Hepatocyte (in vitro differentiated cells): ENCODE measurements around the gene NECTIN3. TPM values are rescaled to one million over a fixed set of nuclear protein-coding genes. Genes with fewer than 3 reads are reported as not detected.

Source experiments
- DNase-seq: peaks from one replicate; pipeline ENCODE4 v3.0.0-alpha.2; 2016; ENCODE audit warnings: low spot score
- H2AFZ ChIP-seq: fragments of 200-600 bp; sonication (generic); 2 replicates; pipeline ENCODE4 v1.6.0; 2016; ENCODE audit warnings: antibody characterized with exemption, mild to moderate bottlenecking
- H3K27ac ChIP-seq: fragments of 200-600 bp; sonication (generic); 2 replicates; pipeline ENCODE4 v1.5.1; 2016; ENCODE audit warnings: mild to moderate bottlenecking
- H3K27me3 ChIP-seq: fragments of 200-600 bp; sonication (generic); 2 replicates; pipeline ENCODE4 v1.6.1; 2016
- H3K36me3 ChIP-seq: fragments of 200-600 bp; sonication (generic); replicated peaks from 2 replicates; pipeline ENCODE4 v1.5.1; 2016; ENCODE audit warnings: low read depth; ENCODE audit not compliant: insufficient read depth
- H3K4me1 ChIP-seq: fragments of 200-600 bp; sonication (generic); 2 replicates; pipeline ENCODE4 v1.5.1; 2016; ENCODE audit warnings: mild to moderate bottlenecking, moderate library complexity; ENCODE audit not compliant: insufficient read depth
- H3K4me2 ChIP-seq: fragments of 200-600 bp; sonication (generic); 2 replicates; pipeline ENCODE4 v1.6.0; 2016
- H3K4me3 ChIP-seq: fragments of 200-600 bp; sonication (generic); 2 replicates; pipeline ENCODE4 v1.5.1; 2016; ENCODE audit warnings: mild to moderate bottlenecking
- H3K79me2 ChIP-seq: fragments of 200-600 bp; sonication (generic); 2 replicates; pipeline ENCODE4 v1.6.0; 2017; ENCODE audit warnings: mild to moderate bottlenecking
- H3K9me2 ChIP-seq: fragments of 200-600 bp; sonication (generic); replicated peaks from 2 replicates; pipeline ENCODE4 v1.6.0; 2017; ENCODE audit warnings: mild to moderate bottlenecking; ENCODE audit not compliant: insufficient read depth
- H3K9me3 ChIP-seq: fragments of 200-600 bp; sonication (generic); 2 replicates; pipeline ENCODE4 v1.5.1; 2016; ENCODE audit warnings: low read depth, mild to moderate bottlenecking
- H4K20me1 ChIP-seq: fragments of 200-600 bp; sonication (generic); 2 replicates; pipeline ENCODE4 v1.6.0; 2016; ENCODE audit warnings: mild to moderate bottlenecking; ENCODE audit not compliant: insufficient read depth, poor library complexity, severe bottlenecking
- EZH2 ChIP-seq: fragments of 200-600 bp; sonication (generic); IDR thresholded peaks from 2 replicates; pipeline ENCODE4 v1.6.1; 2016; ENCODE audit warnings: antibody characterized with exemption, mild to moderate bottlenecking, borderline replicate concordance
- EZH2phosphoT487 ChIP-seq: fragments of 200-600 bp; sonication (generic); IDR thresholded peaks from one replicate; pipeline ENCODE4 v1.6.1; 2018; ENCODE audit warnings: antibody characterized with exemption, mild to moderate bottlenecking, low read depth, moderate library complexity; ENCODE audit not compliant: unreplicated experiment, severe bottlenecking
- WGBS: methylation state at CpG from one replicate; pipeline ENCODE4 v1.1.6; 2016; ENCODE audit warnings: low lambda C conversion rate; ENCODE audit errors: missing lambda C conversion rate; 5-methylcytosine and 5-hydroxymethylcytosine counted together
- polyA plus RNA-seq: library from polyadenylated mRNA; unstranded; fragments of >200 nt; fragmentation: Nextera tagmentation; extraction: Ambion mirVana; gene quantifications from 2 replicates; pipeline ENCODE4 v1.2.1, GENCODE V29; 2016
- total RNA-seq: library from RNA; depleted of rRNA; stranded (reverse); fragments of >200 nt; gene quantifications from 2 replicates; pipeline ENCODE4 v1.2.3, GENCODE V29; 2014
- TF ChIP-seq, protein P1 (sequence below): fragments of 200-600 bp; sonication (generic); IDR thresholded peaks from 2 replicates; pipeline ENCODE4 v1.5.1; 2016; ENCODE audit warnings: antibody characterized with exemption, mild to moderate bottlenecking; ENCODE audit not compliant: poor library complexity

Gene NECTIN3
- total and polyA plus RNA-seq, 2 experiments from 2014 or later: 18.9 to 88.6 TPM

DNA sequence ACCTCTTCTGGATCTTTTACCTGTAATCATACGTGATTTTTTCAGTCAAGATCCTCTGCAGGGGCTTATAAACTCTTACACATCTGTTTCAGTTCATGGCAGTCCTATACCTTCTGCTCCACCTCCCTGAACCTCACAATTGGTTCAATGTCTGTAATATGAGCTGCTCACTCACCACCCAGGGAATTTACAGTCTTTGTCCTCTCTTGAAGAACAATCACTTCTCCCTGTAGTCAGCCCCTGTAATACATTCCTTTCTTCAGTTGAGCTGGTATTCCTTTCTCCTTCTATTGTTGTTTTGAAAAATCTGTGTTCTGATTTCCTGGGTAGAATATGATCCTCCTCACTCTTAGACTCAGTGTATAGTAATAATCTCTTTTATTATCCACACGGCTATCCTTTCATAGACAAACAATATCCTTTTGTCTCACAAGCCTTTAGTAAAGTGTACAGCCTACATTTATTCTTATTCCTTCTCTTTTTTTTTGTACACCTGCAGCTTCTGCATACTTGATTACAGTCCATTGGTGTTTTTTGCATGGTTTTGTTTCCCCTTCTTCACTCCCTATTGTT, 101.8 kb downstream of the NECTIN3 start:
- no peak overlapping the region for H3K27ac ChIP-seq
- 66% methylated on average over 2 of the region's 2 CpGs for WGBS
- no peak overlapping the region for H3K4me2 ChIP-seq
- H3K9me3 ChIP-seq: no peaks in the 10 kb centered on the region
- H2AFZ ChIP-seq: no peak overlapping the region
- no peaks in the 10 kb centered on the region for H3K9me2 ChIP-seq
- H4K20me1 ChIP-seq: no peaks in the 10 kb centered on the region
- H3K4me1 ChIP-seq: no peaks in the 10 kb centered on the region
- TF ChIP-seq, protein P1, sequence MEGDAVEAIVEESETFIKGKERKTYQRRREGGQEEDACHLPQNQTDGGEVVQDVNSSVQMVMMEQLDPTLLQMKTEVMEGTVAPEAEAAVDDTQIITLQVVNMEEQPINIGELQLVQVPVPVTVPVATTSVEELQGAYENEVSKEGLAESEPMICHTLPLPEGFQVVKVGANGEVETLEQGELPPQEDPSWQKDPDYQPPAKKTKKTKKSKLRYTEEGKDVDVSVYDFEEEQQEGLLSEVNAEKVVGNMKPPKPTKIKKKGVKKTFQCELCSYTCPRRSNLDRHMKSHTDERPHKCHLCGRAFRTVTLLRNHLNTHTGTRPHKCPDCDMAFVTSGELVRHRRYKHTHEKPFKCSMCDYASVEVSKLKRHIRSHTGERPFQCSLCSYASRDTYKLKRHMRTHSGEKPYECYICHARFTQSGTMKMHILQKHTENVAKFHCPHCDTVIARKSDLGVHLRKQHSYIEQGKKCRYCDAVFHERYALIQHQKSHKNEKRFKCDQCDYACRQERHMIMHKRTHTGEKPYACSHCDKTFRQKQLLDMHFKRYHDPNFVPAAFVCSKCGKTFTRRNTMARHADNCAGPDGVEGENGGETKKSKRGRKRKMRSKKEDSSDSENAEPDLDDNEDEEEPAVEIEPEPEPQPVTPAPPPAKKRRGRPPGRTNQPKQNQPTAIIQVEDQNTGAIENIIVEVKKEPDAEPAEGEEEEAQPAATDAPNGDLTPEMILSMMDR: no peak
- TF ChIP-seq EZH2 (no peak), EZH2phosphoT487 (no peak)
- DNase-seq: no peak
- no peak overlapping the region for H3K4me3 ChIP-seq
- no peaks in the 10 kb centered on the region for H3K27me3 ChIP-seq
- no peaks in the 10 kb centered on the region for H3K36me3 ChIP-seq
- H3K79me2 ChIP-seq: no peaks in the 10 kb centered on the region

DNA sequence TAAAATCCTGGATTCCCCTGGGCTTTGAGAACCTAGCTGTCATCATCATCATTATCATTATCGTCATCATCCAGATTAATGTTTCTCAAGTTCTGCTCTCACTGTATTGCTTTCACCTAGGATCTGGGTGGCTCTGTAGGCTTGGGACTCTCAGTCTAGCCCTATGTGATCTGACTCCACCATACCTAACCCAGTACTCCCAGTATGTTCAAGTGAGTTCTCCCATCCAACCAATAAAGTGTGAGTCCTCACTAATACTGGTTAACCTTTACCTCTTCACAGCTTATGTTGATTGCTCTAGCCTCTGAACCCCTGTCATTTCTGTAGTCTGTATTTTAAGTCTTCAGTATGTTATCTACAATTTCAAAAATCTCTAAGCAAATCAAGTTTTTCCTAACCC, 102.3 kb downstream of the NECTIN3 start:
- WGBS: 95% methylated on average over 1 of the region's 1 CpG
- no peaks in the 10 kb centered on the region for H3K79me2 ChIP-seq
- H3K9me3 ChIP-seq: no peaks in the 10 kb centered on the region
- no peak overlapping the region for H2AFZ ChIP-seq
- H3K4me1 ChIP-seq: no peaks in the 10 kb centered on the region
- no peaks in the 10 kb centered on the region for H3K36me3 ChIP-seq
- TF ChIP-seq, protein P1: no peak
- no peak for TF ChIP-seq EZH2phosphoT487
- no peak for TF ChIP-seq EZH2
- no peak overlapping the region for H3K4me2 ChIP-seq
- no peaks in the 10 kb centered on the region for H3K27me3 ChIP-seq
- H4K20me1 ChIP-seq: no peaks in the 10 kb centered on the region
- H3K27ac ChIP-seq: no peak overlapping the region
- H3K9me2 ChIP-seq: no peaks in the 10 kb centered on the region
- H3K4me3 ChIP-seq: no peak overlapping the region
- DNase-seq: no peak

DNA sequence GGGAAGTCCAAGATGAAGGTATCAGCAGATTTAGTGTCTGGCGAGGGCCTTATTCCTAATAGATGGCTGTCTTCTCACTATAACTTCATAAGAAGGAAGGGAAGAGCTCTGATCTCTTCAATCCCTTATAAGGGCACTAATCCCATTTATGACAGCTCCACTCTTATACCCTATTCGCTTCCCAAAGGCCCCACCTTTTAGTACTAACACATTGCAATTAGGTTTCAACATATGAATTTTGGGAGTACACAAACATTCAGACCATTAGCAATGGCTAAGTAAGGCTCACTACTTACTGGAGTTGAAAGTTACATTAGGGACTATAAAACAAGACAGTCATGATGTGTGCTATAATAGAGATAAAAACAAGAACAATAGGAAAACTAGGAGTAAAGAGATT, 118.9 kb downstream of the NECTIN3 start:
- H3K4me2 ChIP-seq: no peak overlapping the region
- TF ChIP-seq, protein P1: no peak
- TF ChIP-seq EZH2phosphoT487 (no peak), EZH2 (no peak)
- H3K9me3 ChIP-seq: no peaks in the 10 kb centered on the region
- whole genome bisulfite sequencing: 96% methylated on average over 2 of the region's 2 CpGs
- H3K4me3 ChIP-seq: no peak overlapping the region
- no peak overlapping the region for H3K27ac ChIP-seq
- no peaks in the 10 kb centered on the region for H3K79me2 ChIP-seq
- no peak overlapping the region for H2AFZ ChIP-seq
- no peaks in the 10 kb centered on the region for H3K27me3 ChIP-seq
- H3K36me3 ChIP-seq: no peaks in the 10 kb centered on the region
- no peaks in the 10 kb centered on the region for H4K20me1 ChIP-seq
- H3K9me2 ChIP-seq: no peaks in the 10 kb centered on the region
- DNase-seq: no peak
- H3K4me1 ChIP-seq: no peaks in the 10 kb centered on the region

- WGBS: 73% methylated on average over 3 of the region's 3 CpGs
- no peak overlapping the region for H3K27ac ChIP-seq
- no peak overlapping the region for H3K4me2 ChIP-seq
- no peak for DNase-seq
- H3K4me3 ChIP-seq: no peak overlapping the region
- H4K20me1 ChIP-seq: no peaks in the 10 kb centered on the region
- H2AFZ ChIP-seq: no peak overlapping the region
- no peaks in the 10 kb centered on the region for H3K4me1 ChIP-seq
- no peaks in the 10 kb centered on the region for H3K9me2 ChIP-seq
- no peaks in the 10 kb centered on the region for H3K9me3 ChIP-seq
- no peaks in the 10 kb centered on the region for H3K27me3 ChIP-seq
- TF ChIP-seq, protein P1: no peak
- TF ChIP-seq EZH2 (no peak), EZH2phosphoT487 (no peak)
- H3K36me3 ChIP-seq: no peaks in the 10 kb centered on the region
- H3K79me2 ChIP-seq: no peaks in the 10 kb centered on the region
Observed at GRCh38 chr3:111193472-111193871, 121.9 kb downstream of the NECTIN3 start.
